Fibroblast of lung (primary cell): Measurements from ENCODE around the gene WDTC1. TPM values are rescaled to one million over a fixed set of nuclear protein-coding genes. Genes with fewer than 3 reads are reported as not detected.

Experiments used
- DNase-seq, 2 donors: peaks; one replicate each; pipeline versions ENCODE4 v3.0.0 to v3.0.0-alpha.2; 2010; ENCODE audit warnings: low read depth in 2 of 2
- H2AFZ ChIP-seq: 2 replicates; pipeline ENCODE4 v1.5.1; 2012; ENCODE audit warnings: low read length, control low read depth, inconsistent platforms
- H3K27ac ChIP-seq: 2 replicates; pipeline ENCODE4 v1.5.1; 2011; ENCODE audit warnings: low read length, control low read depth; ENCODE audit not compliant: insufficient read depth
- H3K27me3 ChIP-seq: 2 replicates; pipeline ENCODE4 v1.5.1; 2011; ENCODE audit warnings: mild to moderate bottlenecking, low read length; ENCODE audit not compliant: control insufficient read depth, insufficient read depth
- H3K36me3 ChIP-seq: 2 replicates; pipeline ENCODE4 v1.5.1; 2011; ENCODE audit warnings: low read length; ENCODE audit not compliant: control insufficient read depth, insufficient read depth
- H3K4me1 ChIP-seq: 2 replicates; pipeline ENCODE4 v1.5.1; 2011; ENCODE audit warnings: low read length; ENCODE audit not compliant: control insufficient read depth, insufficient read depth; ENCODE audit errors: extremely low read depth
- H3K4me2 ChIP-seq: 2 replicates; pipeline ENCODE4 v1.5.1; 2011; ENCODE audit warnings: low read length, control low read depth; ENCODE audit not compliant: insufficient read depth; ENCODE audit errors: extremely low read depth
- H3K4me3 ChIP-seq, 4 experiments: fragments of 200-600 bp in 1 of 4; sonication (generic) in 1 of 4; replicated peaks in 1 of 4; 2 replicates each; pipeline ENCODE4 v1.5.1; 2011 to 2016; ENCODE audit warnings: low read length in 4 of 4, low read depth in 3 of 4, mild to moderate bottlenecking in 3 of 4, control low read depth in 2 of 4, inconsistent platforms in 1 of 4, mixed read lengths in 1 of 4; ENCODE audit not compliant: insufficient read depth in 1 of 4; ENCODE audit errors: control extremely low read depth in 1 of 4
- H3K79me2 ChIP-seq: 2 replicates; pipeline ENCODE4 v1.5.1; 2012; ENCODE audit warnings: mild to moderate bottlenecking, low read length, inconsistent platforms; ENCODE audit not compliant: control insufficient read depth, insufficient read depth
- H3K9ac ChIP-seq: 2 replicates; pipeline ENCODE4 v1.5.1; 2011; ENCODE audit warnings: mild to moderate bottlenecking, low read length, control low read depth; ENCODE audit not compliant: insufficient read depth
- H3K9me3 ChIP-seq: 2 replicates; pipeline ENCODE4 v1.5.1; 2012; ENCODE audit warnings: low read depth, low read length; ENCODE audit not compliant: control insufficient read depth, insufficient read depth
- H4K20me1 ChIP-seq: 2 replicates; pipeline ENCODE4 v1.5.1; 2011; ENCODE audit warnings: low read length; ENCODE audit not compliant: control insufficient read depth, insufficient read depth; ENCODE audit errors: extremely low read depth
- EZH2 ChIP-seq: IDR thresholded peaks from 2 replicates; pipeline ENCODE4 v1.5.1; 2012; ENCODE audit warnings: low read length, control low read depth, mild to moderate bottlenecking; ENCODE audit errors: missing control alignments
- polyA plus RNA-seq, 2 donors: library from polyadenylated mRNA; depleted of rRNA in 1 of 2; stranded (reverse) in 1 of 2; unstranded in 1 of 2; fragments of >200 nt; gene quantifications; 2 replicates each; pipeline ENCODE4 v1.2.1, GENCODE V29; 2011 to 2012; ENCODE audit warnings: missing spikeins in 1 of 2
- total RNA-seq: library from RNA; depleted of rRNA; stranded (reverse); fragments of >200 nt; gene quantifications from 2 replicates; pipeline ENCODE4 v1.2.1, GENCODE V29; 2014
- TF ChIP-seq, protein P1 (sequence below), 2 donors: IDR thresholded peaks in 1 of 2; conservative IDR thresholded peaks in 1 of 2; 1 replicate in 1 of 2; 2 replicates in 1 of 2; pipeline ENCODE4 v1.5.1; 2011 to 2012; ENCODE audit warnings: low read length in 2 of 2, control low read depth in 1 of 2, inconsistent platforms in 1 of 2, low read depth in 1 of 2, mild to moderate bottlenecking in 1 of 2

WDTC1 gene
- total and polyA plus RNA-seq, 2 donors (not counting 1 experiment from before 2014, with no cell fraction given), result 10.7 to 23.3 TPM

GRCh38 chr1:27356277-27356618 is 121.8 kb downstream of the WDTC1 start:
- no peaks in the 10 kb centered on the region for H3K9me3 ChIP-seq
- H3K4me1 ChIP-seq, result no peaks in the 10 kb centered on the region
- DNase-seq, result no peak
- H2AFZ ChIP-seq, result no peak overlapping the region
- no peak overlapping the region for H3K4me3 ChIP-seq
- H4K20me1 ChIP-seq, result no peaks in the 10 kb centered on the region
- peaks cover 29% of the 10 kb centered on the region for H3K36me3 ChIP-seq
- TF ChIP-seq EZH2, result no peak
- TF ChIP-seq, protein P1, sequence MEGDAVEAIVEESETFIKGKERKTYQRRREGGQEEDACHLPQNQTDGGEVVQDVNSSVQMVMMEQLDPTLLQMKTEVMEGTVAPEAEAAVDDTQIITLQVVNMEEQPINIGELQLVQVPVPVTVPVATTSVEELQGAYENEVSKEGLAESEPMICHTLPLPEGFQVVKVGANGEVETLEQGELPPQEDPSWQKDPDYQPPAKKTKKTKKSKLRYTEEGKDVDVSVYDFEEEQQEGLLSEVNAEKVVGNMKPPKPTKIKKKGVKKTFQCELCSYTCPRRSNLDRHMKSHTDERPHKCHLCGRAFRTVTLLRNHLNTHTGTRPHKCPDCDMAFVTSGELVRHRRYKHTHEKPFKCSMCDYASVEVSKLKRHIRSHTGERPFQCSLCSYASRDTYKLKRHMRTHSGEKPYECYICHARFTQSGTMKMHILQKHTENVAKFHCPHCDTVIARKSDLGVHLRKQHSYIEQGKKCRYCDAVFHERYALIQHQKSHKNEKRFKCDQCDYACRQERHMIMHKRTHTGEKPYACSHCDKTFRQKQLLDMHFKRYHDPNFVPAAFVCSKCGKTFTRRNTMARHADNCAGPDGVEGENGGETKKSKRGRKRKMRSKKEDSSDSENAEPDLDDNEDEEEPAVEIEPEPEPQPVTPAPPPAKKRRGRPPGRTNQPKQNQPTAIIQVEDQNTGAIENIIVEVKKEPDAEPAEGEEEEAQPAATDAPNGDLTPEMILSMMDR (conservative IDR thresholded peaks at IDR 0.05 in 1 of 2, IDR thresholded peaks at IDR 0.05 in 1 of 2; ENCODE audit: low read depth in 1 of 2, low read length in 2 of 2), result no peak
- H3K79me2 ChIP-seq, result no peaks in the 10 kb centered on the region
- no peak overlapping the region for H3K4me2 ChIP-seq
- no peak overlapping the region for H3K9ac ChIP-seq
- H3K27ac ChIP-seq, result no peak overlapping the region
- H3K27me3 ChIP-seq, result no peaks in the 10 kb centered on the region

- Histone ChIP-seq H3K79me2 (no peaks in the 10 kb centered on the region), H3K4me3 (no peak overlapping the region), H3K4me1 (no peaks in the 10 kb centered on the region), H3K27ac (no peak overlapping the region), H2AFZ (no peak overlapping the region), H3K27me3 (no peaks in the 10 kb centered on the region), H3K9me3 (no peaks in the 10 kb centered on the region), H4K20me1 (no peaks in the 10 kb centered on the region), H3K36me3 (peaks cover 29% of the 10 kb centered on the region), H3K9ac (no peak overlapping the region), H3K4me2 (no peak overlapping the region)
- no peak for DNase-seq
- no peak for TF ChIP-seq EZH2
- TF ChIP-seq, protein P1 (conservative IDR thresholded peaks at IDR 0.05 in 1 of 2, IDR thresholded peaks at IDR 0.05 in 1 of 2; ENCODE audit: low read depth in 1 of 2, low read length in 2 of 2), result no peak
Measured at GRCh38 chr1:27356619-27357280, 122.3 kb downstream of the WDTC1 start.

DNA sequence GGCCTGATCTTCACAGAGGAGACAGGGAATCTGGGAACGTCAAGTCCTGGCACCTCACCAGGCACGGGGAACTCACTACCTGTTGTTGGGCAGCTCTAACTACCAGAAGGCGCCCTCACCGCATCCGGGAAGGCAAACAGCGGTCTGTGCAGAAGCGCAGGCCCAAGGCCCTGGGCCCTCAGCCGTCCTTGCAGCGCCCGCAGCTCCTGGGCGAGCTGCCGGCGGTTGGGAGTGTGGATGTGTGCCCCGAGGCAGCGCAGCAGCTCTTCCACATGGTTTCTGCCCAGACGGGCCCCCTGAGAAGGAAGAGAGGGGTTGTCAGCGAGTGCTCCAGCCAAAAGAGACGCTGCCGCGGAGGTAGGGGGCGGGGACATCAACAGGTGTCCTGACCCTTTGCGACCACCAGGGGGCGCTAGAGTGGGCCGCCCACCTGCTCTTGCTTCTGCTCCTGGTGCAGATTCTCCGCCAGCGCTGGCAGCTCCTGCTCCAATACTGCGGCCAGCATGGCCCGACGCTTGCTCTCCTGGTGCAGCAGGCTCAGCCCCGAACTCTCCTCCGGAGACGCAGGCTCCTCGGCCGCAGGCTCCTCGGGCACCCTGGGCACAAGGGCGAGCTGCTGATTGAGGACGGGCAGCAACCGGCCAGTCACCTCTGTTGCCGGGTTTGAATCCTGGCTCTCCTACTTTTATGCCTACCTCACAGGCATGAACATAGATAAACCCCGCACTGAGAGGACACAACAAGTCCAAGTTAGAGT is 123.0 kb downstream of the WDTC1 start:
- Histone ChIP-seq H3K9me3 (no peaks in the 10 kb centered on the region), H2AFZ (no peak overlapping the region), H3K4me3 (no peak overlapping the region), H3K79me2 (no peaks in the 10 kb centered on the region), H4K20me1 (no peaks in the 10 kb centered on the region), H3K27ac (no peak overlapping the region), H3K4me1 (no peaks in the 10 kb centered on the region), H3K4me2 (no peak overlapping the region), H3K9ac (no peak overlapping the region), H3K27me3 (no peaks in the 10 kb centered on the region), H3K36me3 (peaks cover 32% of the 10 kb centered on the region)
- DNase-seq, result peak; percentile 45 to 48
- no peak for TF ChIP-seq EZH2
- TF ChIP-seq, protein P1 (conservative IDR thresholded peaks at IDR 0.05 in 1 of 2, IDR thresholded peaks at IDR 0.05 in 1 of 2; ENCODE audit: low read depth in 1 of 2, low read length in 2 of 2), result peak; percentile 64 to 79
